ENCODE data around the gene CFAP52.
"Not testable (repeated sequence)": the region's sequence is repeated elsewhere in the genome, so short reads cannot be mapped to it uniquely, and the experiment has no call there.

CFAP52 gene, protein sequence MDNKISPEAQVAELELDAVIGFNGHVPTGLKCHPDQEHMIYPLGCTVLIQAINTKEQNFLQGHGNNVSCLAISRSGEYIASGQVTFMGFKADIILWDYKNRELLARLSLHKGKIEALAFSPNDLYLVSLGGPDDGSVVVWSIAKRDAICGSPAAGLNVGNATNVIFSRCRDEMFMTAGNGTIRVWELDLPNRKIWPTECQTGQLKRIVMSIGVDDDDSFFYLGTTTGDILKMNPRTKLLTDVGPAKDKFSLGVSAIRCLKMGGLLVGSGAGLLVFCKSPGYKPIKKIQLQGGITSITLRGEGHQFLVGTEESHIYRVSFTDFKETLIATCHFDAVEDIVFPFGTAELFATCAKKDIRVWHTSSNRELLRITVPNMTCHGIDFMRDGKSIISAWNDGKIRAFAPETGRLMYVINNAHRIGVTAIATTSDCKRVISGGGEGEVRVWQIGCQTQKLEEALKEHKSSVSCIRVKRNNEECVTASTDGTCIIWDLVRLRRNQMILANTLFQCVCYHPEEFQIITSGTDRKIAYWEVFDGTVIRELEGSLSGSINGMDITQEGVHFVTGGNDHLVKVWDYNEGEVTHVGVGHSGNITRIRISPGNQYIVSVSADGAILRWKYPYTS
- total RNA-seq: 0 reads per million in 2 donors

DNA sequence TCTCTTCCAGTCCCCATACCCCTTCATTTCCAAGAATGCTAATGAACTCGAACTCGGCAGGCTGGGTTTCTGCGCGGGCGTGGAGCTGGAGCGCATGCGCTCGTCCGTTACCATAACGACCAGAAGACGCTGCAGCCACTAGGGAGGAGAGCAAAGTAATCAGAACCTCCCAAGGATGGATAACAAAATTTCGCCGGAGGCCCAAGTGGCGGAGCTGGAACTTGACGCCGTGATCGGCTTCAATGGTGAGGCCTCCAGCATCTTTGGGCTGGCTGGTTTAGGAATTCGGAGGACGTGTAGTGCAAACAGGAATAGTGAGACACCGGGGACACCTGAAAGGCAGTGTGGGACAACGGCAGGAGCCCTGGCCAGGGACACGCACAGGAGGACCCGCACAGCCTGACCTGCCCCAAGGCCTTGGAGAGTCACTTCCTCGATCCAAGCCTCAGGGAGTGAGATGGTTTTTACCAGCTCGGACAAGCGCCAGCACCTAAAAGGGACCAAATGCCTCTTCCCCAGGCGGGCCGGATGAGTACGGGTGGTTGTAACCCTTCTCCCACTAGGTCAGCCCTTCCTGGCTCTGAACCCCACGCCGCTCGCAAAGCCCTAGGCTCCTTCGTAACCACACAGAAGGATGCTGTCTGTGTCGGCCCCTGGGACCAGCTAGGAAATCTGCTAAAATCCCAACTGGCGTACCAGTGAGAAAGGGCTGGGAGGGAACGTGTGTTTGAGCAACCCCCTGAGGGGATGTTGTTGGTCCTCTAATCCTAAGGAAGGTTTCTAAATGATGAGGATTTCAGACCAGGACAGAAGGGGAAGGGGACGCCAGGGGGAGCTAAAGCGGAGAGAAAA lies at the start of gene CFAP52:
Gene CFAP52 (plus strand): TSS at position 122 of the 852 bp plus-strand sequence. CDS start 54 bp downstream, at position 176.
- DNase-seq: peak; percentile 64

DNA sequence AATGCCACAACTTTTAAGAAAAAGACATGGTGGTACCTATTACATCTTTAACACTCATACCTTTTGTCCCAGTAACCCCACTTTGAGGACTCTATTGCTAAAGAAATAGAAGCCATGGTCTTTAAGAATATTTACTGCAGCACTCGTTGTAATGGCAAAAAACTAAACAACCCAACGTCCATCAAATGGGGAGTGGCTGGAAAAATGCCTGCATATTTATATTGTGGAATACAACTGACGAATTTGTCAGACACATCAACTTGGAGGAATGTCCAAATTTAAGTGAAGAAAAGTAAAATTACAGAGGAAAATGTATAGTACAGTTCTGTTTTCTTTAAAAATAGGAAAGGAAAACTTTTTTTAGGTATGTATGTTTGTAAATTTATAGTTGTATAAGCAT lies 48.7 kb upstream of the CFAP52 start:
- no peak for DNase-seq

DNA sequence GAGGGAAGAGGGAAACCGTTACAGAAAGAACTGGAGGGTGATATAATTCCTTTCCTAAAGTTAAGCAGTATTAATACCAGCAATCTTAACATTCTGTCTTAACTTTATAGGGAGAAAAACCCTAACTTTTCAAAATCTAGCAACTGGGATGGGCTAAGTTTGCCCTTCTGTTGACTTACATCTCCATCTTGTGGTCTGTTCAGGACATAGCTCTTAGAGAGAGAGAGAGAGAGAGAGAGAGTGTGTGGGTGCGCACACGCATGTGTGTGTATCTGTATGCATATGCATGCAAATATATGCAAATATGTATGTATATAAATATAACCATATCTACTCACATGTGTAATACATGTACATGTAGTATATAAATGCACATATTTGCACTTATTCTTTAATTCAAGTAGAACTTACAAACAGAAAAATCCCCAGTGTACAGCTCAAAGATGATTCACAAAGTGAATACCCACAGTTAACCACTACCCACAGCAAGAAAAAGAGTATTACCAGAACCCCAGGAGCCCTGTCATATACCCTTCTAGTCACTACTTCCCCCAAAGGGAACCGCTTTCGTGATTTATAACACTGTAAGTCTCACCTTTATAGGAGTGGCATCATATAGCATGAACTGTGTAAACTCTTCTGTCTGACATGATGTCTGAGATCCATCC lies 47.3 kb upstream of the CFAP52 start:
- no peak for DNase-seq

DNA sequence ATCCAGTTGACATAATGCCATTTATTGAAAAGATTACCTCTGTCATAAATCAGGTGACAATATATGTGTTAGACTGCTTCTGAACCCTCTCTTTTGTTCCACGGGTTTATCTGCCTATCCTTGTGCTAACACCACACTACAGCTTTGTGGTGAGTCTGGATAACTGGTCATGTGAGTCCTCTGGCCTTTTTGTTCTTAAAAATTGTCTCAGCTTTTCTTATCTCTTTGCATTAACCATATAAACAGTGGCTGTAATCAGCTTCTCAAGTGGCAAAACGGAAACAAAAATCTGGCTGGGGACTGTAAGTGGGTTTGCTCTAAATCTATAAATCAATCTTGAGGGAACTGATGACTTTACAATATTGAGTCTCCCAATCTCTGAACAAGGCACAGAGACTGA lies 45.4 kb upstream of the CFAP52 start:
- no peak for DNase-seq

DNA sequence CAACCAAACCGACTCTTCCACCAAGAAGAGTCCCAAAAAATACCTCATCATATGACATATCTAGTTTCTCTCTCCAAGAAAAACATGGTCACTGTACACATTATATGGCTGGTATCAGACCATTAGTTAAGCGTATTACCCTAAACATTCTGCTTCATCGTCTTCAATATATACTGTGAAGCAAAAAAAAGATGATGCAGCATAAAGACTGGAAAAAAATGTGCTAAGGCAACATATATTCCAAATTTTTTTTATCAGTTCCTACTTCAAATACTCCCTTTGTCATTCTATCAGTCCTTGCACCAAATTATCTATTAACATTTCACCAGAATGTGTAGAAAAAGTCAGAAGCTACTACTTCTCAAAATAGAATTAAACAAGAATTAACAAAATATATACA lies 43.7 kb upstream of the CFAP52 start:
- no peak for DNase-seq

DNA sequence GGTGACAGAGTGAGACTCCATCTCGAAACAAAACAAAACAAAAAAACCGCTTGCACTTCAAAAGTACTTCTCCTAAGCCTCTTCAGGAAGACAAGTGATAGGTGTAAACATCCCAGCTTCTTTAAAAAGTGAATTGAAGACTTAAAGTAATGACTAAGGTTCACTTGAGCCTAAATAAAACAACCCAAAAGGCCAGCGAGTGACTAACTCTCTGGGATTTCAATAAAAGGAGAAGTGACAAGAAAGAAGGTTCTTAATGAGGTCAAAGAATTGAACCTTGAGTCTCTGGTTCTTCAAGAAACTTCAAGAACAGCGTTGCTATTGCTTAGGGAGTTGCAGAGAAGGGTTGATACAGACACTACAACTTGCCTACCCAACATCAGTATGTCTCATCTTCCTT lies 43.0 kb upstream of the CFAP52 start:
- no peak for DNase-seq

DNA sequence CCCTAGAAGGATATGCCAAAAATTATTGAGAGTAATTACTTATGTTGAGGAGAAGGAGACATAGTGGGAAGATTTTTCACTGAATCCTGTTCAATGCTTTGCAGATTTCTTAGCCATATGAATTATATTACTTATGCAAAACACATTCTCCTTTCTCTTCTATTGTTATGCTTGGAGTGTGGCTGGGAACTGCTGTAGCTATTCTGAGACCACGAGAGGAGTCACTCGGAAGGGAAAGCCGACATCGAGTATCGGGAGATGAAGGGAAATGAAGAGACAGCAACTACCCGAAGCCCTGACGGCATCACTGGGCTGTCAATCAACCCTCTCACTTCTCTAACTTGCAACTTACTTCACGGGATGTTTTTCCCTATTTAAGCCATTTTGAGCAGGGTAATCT lies 40.4 kb upstream of the CFAP52 start:
- DNase-seq: no peak

DNA sequence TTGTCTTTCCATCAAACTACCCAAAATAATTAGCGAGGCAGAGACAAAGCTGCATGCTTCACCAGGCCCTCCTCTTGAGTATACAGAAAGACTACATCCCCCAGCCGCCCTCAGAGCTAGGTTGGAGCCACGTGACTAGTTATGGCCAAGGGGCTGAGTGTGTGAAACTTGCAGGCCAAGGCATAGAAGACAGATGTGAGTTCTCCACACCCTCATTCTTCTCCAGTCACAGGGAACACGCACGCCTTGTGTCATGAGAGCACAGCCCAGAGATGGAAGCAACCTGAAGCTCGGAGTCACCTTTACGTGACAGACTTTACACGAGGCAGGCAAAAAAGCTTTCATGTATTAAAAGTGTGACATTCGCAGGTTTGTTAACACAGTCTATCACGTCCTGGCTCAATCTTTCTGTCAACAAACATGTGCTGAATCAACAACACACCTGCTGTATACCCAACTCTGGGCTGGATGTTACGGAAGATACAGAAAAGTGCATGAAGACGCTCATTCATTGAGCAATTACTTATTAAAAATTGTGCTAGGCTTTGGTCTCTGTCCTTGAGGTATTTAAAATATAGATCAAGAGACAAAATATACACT lies 39.2 kb upstream of the CFAP52 start:
- DNase-seq: no peak

DNA sequence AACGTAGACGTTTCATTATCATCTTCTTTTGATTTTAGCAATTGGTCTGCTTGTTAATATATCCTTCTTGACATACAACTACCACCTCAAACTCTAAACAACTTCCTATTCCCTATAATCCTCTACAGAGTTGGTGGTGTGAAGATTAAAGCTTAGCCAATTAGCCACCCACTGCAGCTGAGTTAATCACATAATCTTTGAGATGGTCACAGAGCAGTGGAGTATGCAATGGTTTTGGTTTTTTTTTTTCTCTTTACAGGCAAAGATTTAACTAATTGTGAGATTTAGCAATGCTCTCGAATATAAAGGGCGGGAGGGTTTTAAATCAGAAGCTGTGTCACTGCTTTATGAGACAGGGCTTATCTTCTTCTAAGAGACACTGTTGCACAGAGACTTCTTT lies 37.8 kb upstream of the CFAP52 start:
- no peak for DNase-seq

DNA sequence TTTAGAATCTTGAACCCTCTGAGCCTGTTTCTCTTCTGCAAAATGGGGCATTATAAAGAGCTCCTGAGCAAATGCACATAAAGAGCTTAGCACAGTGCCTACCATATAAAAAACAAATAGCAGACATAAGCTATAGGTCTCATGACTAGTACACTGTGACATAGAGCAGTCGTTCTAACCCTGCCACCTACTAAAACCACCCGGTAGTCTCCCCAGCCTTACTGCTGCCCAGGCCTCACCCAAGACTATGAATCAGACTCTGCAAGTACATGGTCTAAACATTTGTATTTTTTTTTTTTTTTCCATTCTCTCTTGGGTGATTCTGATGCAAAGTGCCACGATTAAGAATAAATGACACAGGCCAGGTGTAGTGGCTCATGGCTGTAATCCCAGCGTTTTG lies 34.7 kb upstream of the CFAP52 start:
- no peak for DNase-seq

DNA sequence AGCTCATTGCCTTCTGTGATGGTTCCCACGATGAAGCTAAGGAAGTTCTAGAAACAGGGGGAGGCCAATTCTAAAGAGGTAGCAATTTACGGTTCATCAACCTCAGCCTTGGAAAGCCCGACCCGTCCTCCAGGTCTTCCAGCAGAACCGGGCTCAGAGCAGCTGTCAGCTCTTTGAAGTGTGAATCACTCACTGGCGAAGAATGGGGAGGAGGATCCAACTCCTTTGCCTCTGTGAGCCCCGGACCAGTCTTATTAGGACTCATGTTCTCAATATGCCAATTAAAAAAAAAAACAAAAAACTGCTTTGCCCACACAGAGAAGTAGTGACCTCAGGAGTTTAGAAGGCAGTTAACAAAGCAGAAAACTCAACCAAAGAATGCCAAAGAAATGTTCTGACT lies 32.2 kb upstream of the CFAP52 start:
- DNase-seq: no peak

DNA sequence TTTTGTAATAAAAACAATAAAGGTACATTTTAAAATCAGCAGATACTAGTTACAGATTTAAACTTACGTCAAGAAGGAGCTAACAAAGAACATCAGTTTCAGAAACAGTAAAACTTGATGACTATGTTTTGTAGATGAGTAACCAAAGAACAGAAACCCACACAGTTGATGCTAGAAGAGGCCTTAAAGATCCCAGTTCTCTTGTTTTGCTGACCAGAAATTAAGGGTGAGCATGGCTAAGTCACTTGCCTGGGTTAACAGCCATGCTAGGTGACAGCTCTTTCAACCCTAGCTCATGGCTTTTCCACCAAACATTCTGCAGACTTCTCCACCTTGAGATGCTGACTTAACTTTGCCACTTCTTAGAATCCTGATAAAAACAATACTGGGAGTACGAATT lies 27.2 kb upstream of the CFAP52 start:
- no peak for DNase-seq

DNA sequence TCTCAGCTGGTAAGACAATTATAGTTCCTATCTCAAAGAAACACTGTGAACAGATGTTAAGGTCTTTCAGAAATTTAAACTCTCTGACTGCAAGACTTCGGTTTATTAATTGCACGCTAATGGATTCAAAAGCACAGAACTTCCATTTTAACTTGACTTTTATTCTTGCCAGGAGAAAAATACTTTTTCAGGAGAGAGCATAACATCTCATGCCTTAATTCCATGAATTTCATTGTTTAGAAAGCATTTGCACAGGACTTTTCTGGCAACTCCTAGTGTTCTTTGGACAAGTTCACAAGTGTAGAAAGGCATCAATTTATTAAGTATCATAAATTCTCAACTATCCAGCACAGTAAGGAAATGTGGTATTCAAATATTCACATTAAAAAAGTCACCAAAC lies 23.3 kb upstream of the CFAP52 start:
- DNase-seq: no peak

DNA sequence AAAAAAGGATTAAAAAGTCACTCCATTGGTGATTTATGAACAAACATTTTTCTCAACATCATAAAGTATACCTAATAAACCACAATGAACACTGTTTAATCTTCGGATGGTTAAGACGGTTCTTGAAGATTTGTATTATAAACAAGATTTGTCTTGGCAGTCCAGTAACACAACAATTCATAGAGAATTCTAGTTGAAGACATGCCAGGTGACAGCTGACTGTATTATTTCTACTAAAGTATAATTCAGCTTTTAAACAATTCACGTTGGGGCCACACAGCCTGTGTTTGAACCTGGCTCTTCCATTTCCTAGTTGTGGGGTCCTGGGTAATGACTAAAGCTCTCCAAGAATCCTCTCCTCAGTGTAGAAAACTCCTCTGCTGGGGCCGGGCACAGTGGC lies 22.8 kb upstream of the CFAP52 start:
- DNase-seq: no peak

DNA sequence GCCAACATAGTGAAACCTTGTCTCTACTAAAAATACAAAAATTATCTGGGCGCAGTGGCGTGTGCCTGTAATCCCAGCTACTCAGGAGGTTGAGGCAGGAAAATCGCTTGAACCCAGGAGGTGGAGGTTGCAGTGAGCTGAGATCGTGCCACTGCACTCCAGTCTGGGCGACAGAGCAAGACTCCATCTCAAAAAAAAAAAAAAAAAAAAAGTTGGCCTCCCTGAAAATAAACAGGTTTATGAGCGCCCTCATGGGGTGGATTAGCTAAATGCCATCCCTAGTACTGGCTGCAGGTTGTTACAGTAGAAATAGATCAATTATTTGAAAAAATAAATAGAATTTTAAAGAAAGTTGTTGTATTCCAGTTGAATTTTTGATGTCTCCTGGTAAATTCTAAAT lies 21.7 kb upstream of the CFAP52 start:
- DNase-seq: peak; percentile 13

DNA sequence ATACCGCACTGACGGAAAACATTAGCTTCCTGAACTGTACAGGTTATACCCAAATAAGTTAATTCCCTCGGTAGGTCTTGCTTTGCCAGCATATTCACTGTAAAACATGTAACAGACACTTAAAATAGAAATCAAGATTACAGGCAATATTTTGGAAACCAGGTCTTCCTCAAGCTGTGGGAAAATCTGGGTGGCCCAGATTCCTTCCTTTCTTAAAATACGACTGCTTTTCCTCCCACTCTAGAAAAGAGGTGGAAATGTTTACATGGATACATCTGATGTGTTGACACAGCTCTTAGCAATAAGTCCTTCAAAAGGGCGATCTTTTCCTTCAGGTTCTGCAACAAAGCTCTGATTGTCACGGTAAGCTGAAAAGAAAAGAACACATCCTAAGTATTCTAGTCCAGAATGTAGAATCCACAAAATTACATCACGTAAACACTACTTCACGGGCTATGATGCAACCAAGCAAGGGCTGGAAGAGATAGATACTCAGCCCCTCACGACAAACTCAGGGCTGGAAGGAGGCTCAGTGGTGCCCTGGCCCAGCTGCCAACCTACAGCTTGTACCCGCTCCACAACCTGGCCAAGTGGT lies 19.2 kb upstream of the CFAP52 start:
- DNase-seq: no peak

DNA sequence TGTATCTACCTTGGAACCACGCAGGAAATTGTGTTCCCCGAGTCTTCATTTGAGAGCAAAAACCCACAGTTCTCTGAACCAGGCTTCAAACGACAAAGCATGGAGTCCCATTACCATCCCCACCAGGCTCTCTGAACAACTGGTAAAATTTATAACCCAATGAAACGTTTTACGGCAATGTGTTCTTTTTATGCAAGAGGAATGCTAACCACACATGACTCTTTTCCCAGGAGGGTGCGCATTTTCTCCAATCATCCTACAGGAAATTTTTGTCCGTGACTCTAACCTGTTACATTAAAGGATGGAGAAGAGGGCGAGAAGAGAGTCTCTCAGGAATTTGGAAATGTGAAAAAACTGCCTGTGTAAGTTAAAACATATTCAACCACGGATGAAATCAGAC lies 18.6 kb upstream of the CFAP52 start:
- DNase-seq: no peak

DNA sequence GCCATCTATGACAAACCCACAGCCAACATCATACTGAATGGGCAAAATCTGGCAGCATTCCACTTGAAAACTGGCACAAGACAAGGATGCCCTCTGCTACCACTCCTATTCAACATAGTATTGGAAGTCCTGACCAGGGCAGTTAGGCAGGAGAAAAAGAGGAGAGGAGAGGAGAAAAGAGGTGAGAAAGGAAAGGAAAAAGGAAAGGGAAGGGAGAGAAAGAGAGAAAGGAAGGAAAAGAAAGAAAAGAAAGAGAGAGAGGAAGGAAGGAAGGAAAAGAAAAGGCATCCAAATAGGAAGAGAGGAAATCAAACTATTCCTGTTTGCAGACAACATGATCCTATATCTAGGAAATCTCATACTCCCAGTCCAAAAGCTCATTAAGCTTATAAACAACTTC lies 12.3 kb upstream of the CFAP52 start:
- no peak for DNase-seq

DNA sequence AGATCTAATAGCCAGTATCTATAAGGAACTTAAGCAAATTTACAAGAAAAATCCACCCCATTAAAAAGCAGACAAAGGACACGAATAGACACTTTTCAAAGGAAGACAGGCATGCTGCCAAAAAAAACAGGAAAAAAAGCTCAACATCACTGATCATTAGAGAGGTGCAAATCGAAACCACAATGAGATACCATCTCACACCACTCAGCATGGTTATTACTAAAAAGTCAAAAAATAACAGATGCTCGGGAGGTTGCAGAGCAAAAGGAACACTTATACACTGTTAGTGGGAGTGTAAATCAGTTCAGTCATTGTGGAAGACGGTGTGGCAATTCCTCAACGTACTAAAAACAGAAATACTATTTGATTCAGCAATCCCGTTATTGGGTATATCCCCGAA lies 10.4 kb upstream of the CFAP52 start:
- DNase-seq: no peak

DNA sequence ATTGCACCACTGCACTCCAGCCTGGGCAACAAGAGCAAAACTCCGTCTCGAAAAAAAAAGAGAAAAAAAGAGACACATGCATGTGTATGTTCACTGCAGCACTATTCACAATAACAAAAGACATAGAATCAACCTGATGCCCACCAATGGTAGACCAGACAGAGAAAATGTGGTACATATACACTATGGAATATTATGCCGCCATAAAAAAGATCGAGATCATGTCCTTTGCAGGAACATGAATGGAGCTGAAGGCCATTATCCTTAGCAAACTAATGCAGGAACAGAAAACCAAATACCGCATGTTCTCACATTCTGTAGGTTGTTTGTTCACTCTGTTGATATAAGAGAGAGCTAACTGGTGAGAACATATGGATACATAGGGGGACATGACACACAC lies 9.7 kb upstream of the CFAP52 start:
- DNase-seq: not testable (repeated sequence)

DNA sequence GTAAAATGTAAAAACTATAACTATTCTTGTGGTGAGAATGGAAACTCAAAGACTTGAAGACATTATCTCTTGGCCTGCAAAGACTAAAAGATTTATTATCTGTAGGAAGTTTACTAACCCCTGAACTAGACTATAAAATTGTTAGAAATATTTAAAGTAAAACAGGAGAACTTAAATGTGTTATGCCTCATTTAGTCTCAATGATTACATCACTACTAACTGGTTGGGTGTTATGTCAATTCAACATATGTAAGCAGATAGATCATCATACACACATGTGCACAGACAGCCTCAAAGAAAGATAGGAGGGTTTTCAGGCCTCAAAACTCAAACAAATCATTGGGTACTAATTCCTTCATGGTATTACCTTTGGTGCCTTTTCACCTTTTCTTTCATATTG lies 8.4 kb upstream of the CFAP52 start:
- no peak for DNase-seq

DNA sequence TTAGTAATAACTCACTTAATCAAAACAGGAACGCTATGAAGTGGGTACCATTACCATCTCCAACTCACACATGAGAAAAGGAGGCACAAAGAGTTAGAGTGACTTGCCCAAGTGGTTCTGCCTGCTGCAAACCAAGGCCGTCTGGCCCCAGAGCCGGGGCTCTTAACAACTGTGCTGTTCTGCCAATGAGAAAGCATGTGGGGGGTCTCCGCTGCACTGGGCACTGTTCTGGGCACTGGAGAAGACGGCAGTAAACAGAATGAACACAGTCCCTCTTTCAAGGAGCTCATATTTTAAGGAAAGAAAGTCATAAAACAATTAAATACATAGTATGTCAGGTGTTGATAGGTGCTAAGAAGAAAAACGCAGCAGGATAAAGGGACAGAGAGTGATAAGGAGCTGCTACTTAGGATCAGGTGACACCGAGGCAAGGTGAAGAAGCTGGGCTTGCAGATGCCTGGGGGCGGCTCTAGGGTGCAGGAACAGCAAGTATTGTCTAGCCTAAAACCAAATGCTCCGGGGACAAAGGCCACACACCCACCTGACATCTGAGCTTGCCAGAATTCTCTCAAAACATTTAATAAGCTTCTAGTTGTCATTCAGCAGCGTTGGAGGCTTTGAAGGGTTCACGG lies 7.4 kb upstream of the CFAP52 start:
- no peak for DNase-seq
